Activated naive CD4-positive, alpha-beta T cell treated with anti-CD3 and anti-CD28 coated beads, Interleukin-2, amount 50 U/mL, for 24 hours (primary cell): ENCODE data around the gene ITSN1.

ENCODE experiments used
- H3K27ac Mint-ChIP-seq: one replicate; pipeline ENCODE4 v1.8.0; 2021; ENCODE audit warnings: mild to moderate bottlenecking, mixed read lengths
- H3K27me3 Mint-ChIP-seq: one replicate; pipeline ENCODE4 v1.8.0; 2021; ENCODE audit warnings: mixed read lengths
- H3K36me3 Mint-ChIP-seq: one replicate; pipeline ENCODE4 v1.8.0; 2021; ENCODE audit warnings: mixed read lengths
- H3K4me1 Mint-ChIP-seq: one replicate; pipeline ENCODE4 v1.8.0; 2021; ENCODE audit warnings: mixed read lengths
- H3K4me3 Mint-ChIP-seq: one replicate; pipeline ENCODE4 v1.8.0; 2021; ENCODE audit warnings: mild to moderate bottlenecking, mixed read lengths
- H3K9me3 Mint-ChIP-seq: one replicate; pipeline ENCODE4 v1.8.0; 2021; ENCODE audit warnings: mixed read lengths

ITSN1 gene

GRCh38 chr21:33760641-33761440 is 118.5 kb downstream of the ITSN1 start:
- Mint-ChIP-seq H3K4me3 (no peak overlapping the region), H3K27me3 (no peaks in the 10 kb centered on the region), H3K36me3 (peaks cover 2% of the 10 kb centered on the region), H3K27ac (no peak overlapping the region), H3K9me3 (no peaks in the 10 kb centered on the region), H3K4me1 (no peaks in the 10 kb centered on the region)

- Mint-ChIP-seq H3K36me3 (peaks cover 2% of the 10 kb centered on the region), H3K27ac (no peak overlapping the region), H3K27me3 (no peaks in the 10 kb centered on the region), H3K4me3 (no peak overlapping the region), H3K4me1 (no peaks in the 10 kb centered on the region), H3K9me3 (no peaks in the 10 kb centered on the region)
Measured at GRCh38 chr21:33761441-33762036, 119.2 kb downstream of the ITSN1 start.

DNA sequence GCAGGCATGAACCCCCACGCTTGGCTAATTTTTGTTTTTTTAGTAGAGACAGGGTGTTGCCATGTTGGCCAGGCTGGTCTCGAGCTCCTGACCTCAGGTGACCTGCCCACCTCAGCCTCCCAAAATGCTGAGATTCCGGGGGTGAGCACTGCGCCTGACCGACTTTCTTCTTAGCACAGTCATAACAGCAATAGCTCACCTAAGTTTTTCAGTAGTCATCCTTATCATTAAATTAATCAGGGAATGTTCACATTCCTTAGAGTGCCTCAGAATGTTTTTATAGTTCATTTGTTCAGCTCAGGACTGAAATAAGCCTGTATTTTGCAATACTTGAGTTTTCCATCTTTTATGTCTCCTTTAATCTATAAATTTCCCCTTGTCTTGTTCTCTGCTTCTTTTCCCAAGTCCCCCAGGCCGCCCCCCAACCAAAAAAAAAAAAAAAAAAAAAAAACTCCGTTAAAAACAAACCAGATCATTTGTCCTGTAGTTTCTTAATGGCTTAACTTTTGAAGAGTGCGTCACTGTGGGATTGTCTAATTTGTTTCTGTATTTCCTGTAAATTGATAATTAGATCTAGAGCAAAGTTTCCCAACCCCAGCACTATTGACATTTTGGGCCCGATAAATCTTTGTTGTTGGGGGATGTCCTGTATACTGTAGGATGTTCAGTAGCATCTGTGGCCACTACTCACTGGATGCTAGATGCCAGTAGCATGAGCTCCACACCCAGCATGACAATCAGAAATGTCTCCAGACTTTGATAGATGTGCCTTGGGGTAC is 120.7 kb downstream of the ITSN1 start:
- Mint-ChIP-seq H3K9me3 (no peaks in the 10 kb centered on the region), H3K36me3 (peaks cover 2% of the 10 kb centered on the region), H3K4me1 (no peaks in the 10 kb centered on the region), H3K27me3 (no peaks in the 10 kb centered on the region), H3K4me3 (no peak overlapping the region), H3K27ac (no peak overlapping the region)

DNA sequence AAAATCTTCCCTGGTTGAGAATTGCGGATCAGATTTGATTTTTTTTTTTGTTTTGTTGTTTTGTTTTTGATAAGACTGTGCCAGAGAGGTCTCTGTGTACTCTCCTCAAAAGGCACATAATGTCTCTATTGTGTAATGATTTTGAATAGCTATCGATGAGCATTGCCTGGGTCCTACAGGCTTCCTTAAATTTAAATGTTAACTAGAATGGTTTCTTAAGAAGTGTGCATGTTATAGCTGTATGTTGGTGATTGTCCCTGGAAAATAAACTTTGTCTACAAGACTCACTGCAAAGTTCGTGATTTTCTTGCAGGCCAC is 121.2 kb downstream of the ITSN1 start:
- H3K4me3 Mint-ChIP-seq = no peak overlapping the region
- H3K36me3 Mint-ChIP-seq = peaks cover 2% of the 10 kb centered on the region
- H3K9me3 Mint-ChIP-seq = no peaks in the 10 kb centered on the region
- H3K4me1 Mint-ChIP-seq = no peaks in the 10 kb centered on the region
- H3K27me3 Mint-ChIP-seq = no peaks in the 10 kb centered on the region
- no peak overlapping the region for H3K27ac Mint-ChIP-seq

GRCh38 chr21:33767236-33767635 is 124.9 kb downstream of the ITSN1 start:
- H3K36me3 Mint-ChIP-seq = peaks cover 9% of the 10 kb centered on the region
- no peak overlapping the region for H3K27ac Mint-ChIP-seq
- no peaks in the 10 kb centered on the region for H3K4me1 Mint-ChIP-seq
- no peaks in the 10 kb centered on the region for H3K9me3 Mint-ChIP-seq
- no peak overlapping the region for H3K4me3 Mint-ChIP-seq
- H3K27me3 Mint-ChIP-seq = no peaks in the 10 kb centered on the region

DNA sequence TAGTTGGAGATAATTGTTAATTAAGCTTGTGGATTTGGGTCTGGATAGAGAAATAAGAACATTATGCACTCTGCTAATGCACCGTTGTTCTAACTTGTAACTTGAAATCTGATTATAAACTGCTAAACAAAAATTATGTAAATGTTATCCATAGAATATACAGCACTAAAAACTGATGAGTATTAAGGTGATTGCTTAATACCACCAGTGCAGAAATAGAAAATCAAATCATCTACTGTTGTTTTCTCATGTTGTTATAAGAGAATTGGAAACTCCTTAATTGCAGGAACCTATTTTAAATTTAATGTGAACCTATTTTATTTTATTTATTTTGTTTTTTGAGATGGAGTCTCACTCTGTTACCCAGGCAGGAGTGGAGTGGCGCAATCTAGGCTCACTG is 125.7 kb downstream of the ITSN1 start:
- H3K27ac Mint-ChIP-seq = no peak overlapping the region
- H3K4me1 Mint-ChIP-seq = no peaks in the 10 kb centered on the region
- no peaks in the 10 kb centered on the region for H3K27me3 Mint-ChIP-seq
- H3K4me3 Mint-ChIP-seq = no peak overlapping the region
- H3K36me3 Mint-ChIP-seq = peaks cover 11% of the 10 kb centered on the region
- no peaks in the 10 kb centered on the region for H3K9me3 Mint-ChIP-seq

- no peaks in the 10 kb centered on the region for H3K27me3 Mint-ChIP-seq
- no peaks in the 10 kb centered on the region for H3K4me1 Mint-ChIP-seq
- H3K36me3 Mint-ChIP-seq = peaks cover 9% of the 10 kb centered on the region
- no peak overlapping the region for H3K27ac Mint-ChIP-seq
- H3K9me3 Mint-ChIP-seq = no peaks in the 10 kb centered on the region
- H3K4me3 Mint-ChIP-seq = no peak overlapping the region
Measured at GRCh38 chr21:33769057-33769456, 126.8 kb downstream of the ITSN1 start.

- Mint-ChIP-seq H3K27me3 (no peaks in the 10 kb centered on the region), H3K36me3 (peaks cover 9% of the 10 kb centered on the region), H3K4me3 (no peak overlapping the region), H3K4me1 (no peaks in the 10 kb centered on the region), H3K9me3 (no peaks in the 10 kb centered on the region), H3K27ac (no peak overlapping the region)
Measured at GRCh38 chr21:33770542-33770941, 128.2 kb downstream of the ITSN1 start.

DNA sequence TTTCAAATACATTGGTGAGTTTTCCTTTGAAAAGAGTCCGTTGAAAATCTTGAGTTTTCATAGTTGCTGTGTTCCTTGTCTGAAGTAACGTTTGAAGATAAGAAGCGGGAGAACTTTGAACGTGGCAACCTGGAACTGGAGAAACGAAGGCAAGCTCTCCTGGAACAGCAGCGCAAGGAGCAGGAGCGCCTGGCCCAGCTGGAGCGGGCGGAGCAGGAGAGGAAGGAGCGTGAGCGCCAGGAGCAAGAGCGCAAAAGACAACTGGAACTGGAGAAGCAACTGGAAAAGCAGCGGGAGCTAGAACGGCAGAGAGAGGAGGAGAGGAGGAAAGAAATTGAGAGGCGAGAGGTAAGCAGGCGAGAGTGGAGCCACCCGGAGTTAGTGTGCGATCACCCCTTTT is 129.7 kb downstream of the ITSN1 start:
- Mint-ChIP-seq H3K27ac (no peak overlapping the region), H3K36me3 (peaks cover 9% of the 10 kb centered on the region), H3K4me3 (no peak overlapping the region), H3K27me3 (no peaks in the 10 kb centered on the region), H3K4me1 (no peaks in the 10 kb centered on the region), H3K9me3 (no peaks in the 10 kb centered on the region)

- Mint-ChIP-seq H3K27ac (no peak overlapping the region), H3K36me3 (peaks cover 14% of the 10 kb centered on the region), H3K4me3 (no peak overlapping the region), H3K4me1 (no peaks in the 10 kb centered on the region), H3K9me3 (peaks cover 9% of the 10 kb centered on the region), H3K27me3 (no peaks in the 10 kb centered on the region)
Measured at GRCh38 chr21:33774551-33774950, 132.2 kb downstream of the ITSN1 start.

- H3K36me3 Mint-ChIP-seq = peaks cover 14% of the 10 kb centered on the region
- peaks cover 9% of the 10 kb centered on the region for H3K9me3 Mint-ChIP-seq
- no peak overlapping the region for H3K4me3 Mint-ChIP-seq
- H3K27me3 Mint-ChIP-seq = no peaks in the 10 kb centered on the region
- no peak overlapping the region for H3K27ac Mint-ChIP-seq
- H3K4me1 Mint-ChIP-seq = no peaks in the 10 kb centered on the region
Measured at GRCh38 chr21:33775100-33775828, 133.0 kb downstream of the ITSN1 start.

GRCh38 chr21:33780631-33781030 is 138.3 kb downstream of the ITSN1 start:
- Mint-ChIP-seq H3K27ac (no peak overlapping the region), H3K9me3 (peaks cover 9% of the 10 kb centered on the region), H3K36me3 (peaks cover 7% of the 10 kb centered on the region), H3K4me3 (no peak overlapping the region), H3K4me1 (no peaks in the 10 kb centered on the region), H3K27me3 (no peaks in the 10 kb centered on the region)

- Mint-ChIP-seq H3K36me3 (peaks cover 7% of the 10 kb centered on the region), H3K4me3 (no peak overlapping the region), H3K4me1 (no peaks in the 10 kb centered on the region), H3K9me3 (peaks cover 9% of the 10 kb centered on the region), H3K27ac (no peak overlapping the region), H3K27me3 (no peaks in the 10 kb centered on the region)
Measured at GRCh38 chr21:33781121-33781520, 138.8 kb downstream of the ITSN1 start.

GRCh38 chr21:33783187-33783979 is 141.1 kb downstream of the ITSN1 start:
- Mint-ChIP-seq H3K4me3 (no peak overlapping the region), H3K27me3 (no peaks in the 10 kb centered on the region), H3K27ac (no peak overlapping the region), H3K4me1 (no peaks in the 10 kb centered on the region), H3K36me3 (peaks cover 7% of the 10 kb centered on the region), H3K9me3 (peaks cover 9% of the 10 kb centered on the region)

- no peaks in the 10 kb centered on the region for H3K9me3 Mint-ChIP-seq
- peaks cover under 1% of the 10 kb centered on the region for H3K36me3 Mint-ChIP-seq
- no peak overlapping the region for H3K4me3 Mint-ChIP-seq
- H3K4me1 Mint-ChIP-seq = no peaks in the 10 kb centered on the region
- H3K27ac Mint-ChIP-seq = no peak overlapping the region
- H3K27me3 Mint-ChIP-seq = no peaks in the 10 kb centered on the region
Measured at GRCh38 chr21:33787431-33787830, 145.1 kb downstream of the ITSN1 start.
